Naive B cell (primary cell): ENCODE measurements around the gene CISH. TPM values are rescaled to one million over a fixed set of nuclear protein-coding genes. Genes with fewer than 3 reads are reported as not detected.

Source experiments
- ATAC-seq, 2 donors: fragments of 150-1000 bp; cut with Tn5 transposase; 2 replicates each; pipeline ENCODE4 v1.10.0; 2021; ENCODE audit warnings: low read depth in 2 of 2, mild to moderate bottlenecking in 2 of 2, moderate library complexity in 2 of 2
- DNase-seq: peaks from one replicate; pipeline ENCODE4 v3.0.0; 2022
- H3K27ac Mint-ChIP-seq, 6 donors: one replicate each; pipeline ENCODE4 v1.8.0; 2020 to 2022; ENCODE audit warnings: mild to moderate bottlenecking in 6 of 6, mixed read lengths in 6 of 6, moderate library complexity in 5 of 6, inconsistent platforms in 2 of 6
- H3K27me3 Mint-ChIP-seq, 3 donors: one replicate each; pipeline ENCODE4 v1.8.0; 2021 to 2022; ENCODE audit warnings: mixed read lengths in 3 of 3, mild to moderate bottlenecking in 1 of 3
- H3K36me3 Mint-ChIP-seq, 2 donors: one replicate each; pipeline ENCODE4 v1.8.0; 2020 to 2022; ENCODE audit warnings: mixed read lengths in 2 of 2, inconsistent platforms in 1 of 2, mild to moderate bottlenecking in 1 of 2
- H3K4me1 Mint-ChIP-seq, 3 donors: one replicate each; pipeline ENCODE4 v1.8.0; 2020 to 2022; ENCODE audit warnings: mixed read lengths in 3 of 3, inconsistent platforms in 1 of 3, mild to moderate bottlenecking in 1 of 3, moderate library complexity in 1 of 3
- H3K4me3 Mint-ChIP-seq, 8 donors: one replicate each; pipeline ENCODE4 v1.8.0; 2020 to 2022; ENCODE audit warnings: mild to moderate bottlenecking in 8 of 8, mixed read lengths in 8 of 8, moderate library complexity in 8 of 8, inconsistent platforms in 2 of 8
- H3K9me3 Mint-ChIP-seq, 7 donors: one replicate each; pipeline ENCODE4 v1.8.0; 2020 to 2022; ENCODE audit warnings: mixed read lengths in 7 of 7, mild to moderate bottlenecking in 5 of 7, inconsistent platforms in 2 of 7, moderate library complexity in 1 of 7
- polyA plus RNA-seq, 6 donors: library from polyadenylated mRNA; unstranded; fragments of 300-500 nt; fragmentation: Illumina TruSeq; gene quantifications; one replicate each; pipeline ENCODE4 v1.2.3, GENCODE V29; 2021; ENCODE audit warnings: low read depth in 6 of 6

Gene CISH
- polyA plus RNA-seq, 6 donors from 2014 or later = 0.34 to 1.3 (median 0.76) TPM; not detected in 2

GRCh38 chr3:50562861-50563260, 48.7 kb downstream of the CISH start:
- no peak overlapping the region for H3K27ac Mint-ChIP-seq
- H3K27me3 Mint-ChIP-seq = no peaks in the 10 kb centered on the region
- H3K4me3 Mint-ChIP-seq = no peak overlapping the region
- DNase-seq (no peak), ATAC-seq (no peak)
- no peaks in the 10 kb centered on the region for H3K36me3 Mint-ChIP-seq
- H3K9me3 Mint-ChIP-seq = no peaks in the 10 kb centered on the region
- peaks cover 11 to 12% (median 12%) of the 10 kb centered on the region in 3 donors for H3K4me1 Mint-ChIP-seq

GRCh38 chr3:50559702-50560101, 51.9 kb downstream of the CISH start:
- H3K36me3 Mint-ChIP-seq = no peaks in the 10 kb centered on the region
- H3K4me1 Mint-ChIP-seq = no peaks in the 10 kb centered on the region

GRCh38 chr3:50557915-50558314, 53.7 kb downstream of the CISH start:
- Mint-ChIP-seq H3K27ac (peak overlapping the region in 1 of 6 donors; percentile 69), H3K4me1 (no peaks in the 10 kb centered on the region), H3K27me3 (peaks cover 0 to 20% (median 14%) of the 10 kb centered on the region in 3 donors), H3K4me3 (no peak overlapping the region), H3K36me3 (no peaks in the 10 kb centered on the region), H3K9me3 (no peaks in the 10 kb centered on the region)
- no peak for ATAC-seq
- DNase-seq = no peak

More at GRCh38 chr3:50559702-50560101, 51.9 kb downstream of the CISH start:
- H3K4me3 Mint-ChIP-seq = no peak overlapping the region
- peaks cover 0 to 14% (median 10%) of the 10 kb centered on the region in 3 donors for H3K27me3 Mint-ChIP-seq
- H3K27ac Mint-ChIP-seq = no peak overlapping the region
- no peaks in the 10 kb centered on the region for H3K9me3 Mint-ChIP-seq
- DNase-seq (no peak), ATAC-seq (no peak)

- Mint-ChIP-seq H3K36me3 (no peaks in the 10 kb centered on the region), H3K4me3 (no peak overlapping the region), H3K9me3 (no peaks in the 10 kb centered on the region), H3K27me3 (peaks cover 0 to 26% (median 14%) of the 10 kb centered on the region in 3 donors), H3K27ac (no peak overlapping the region), H3K4me1 (no peaks in the 10 kb centered on the region)
- ATAC-seq (no peak), DNase-seq (no peak)
Observed at GRCh38 chr3:50557106-50557505, 54.5 kb downstream of the CISH start.

Other genes with a start within 250 kb of the CISH start
- under 1 TPM in 3 of 6 donors, not detected in 3; 0.17 to 0.24 (median 0.18) TPM for gene CACNA2D2, start 108.1 kb downstream of the CISH start, polyA plus RNA-seq
- gene C3orf18, start 44.0 kb downstream of the CISH start, polyA plus RNA-seq = 10 to 100 TPM in 2 of 6 donors, 1 to 10 TPM in 4; 3.6 to 11.3 (median 6.4) TPM
- gene HEMK1, start 42.3 kb downstream of the CISH start, polyA plus RNA-seq = 10 to 100 TPM; 18.2 to 44.6 (median 32.8) TPM
- gene MAPKAPK3, start 5.4 kb upstream of the CISH start, polyA plus RNA-seq = 10 to 100 TPM; 14.6 to 26.8 (median 19.3) TPM
- gene DOCK3, start 63.2 kb upstream of the CISH start, polyA plus RNA-seq = under 1 TPM in 3 of 6 donors, not detected in 3; 0.03 to 0.04 (median 0.04) TPM